GM23338 (cell line): ENCODE results near the gene LAS1L. TPM values are rescaled to one million over a fixed set of nuclear protein-coding genes. Genes with fewer than 3 reads are reported as not detected.

ENCODE experiments used
- ATAC-seq: fragments of 200-7000 bp; cut with Tn5 transposase; 3 replicates; pipeline ENCODE4 v1.9.1; 2020
- DNase-seq: peaks from one replicate; pipeline ENCODE4 v3.0.0-alpha.2; 2015; ENCODE audit warnings: low spot score
- H2AFZ ChIP-seq: fragments of 200-600 bp; sonication (generic); 2 replicates; pipeline ENCODE4 v1.8.0; 2016; ENCODE audit warnings: antibody characterized with exemption, mild to moderate bottlenecking, moderate library complexity
- H3F3A ChIP-seq: fragments of 200-600 bp; sonication (generic); replicated peaks from 2 replicates; pipeline ENCODE4 v1.8.0; 2017; ENCODE audit warnings: antibody characterized with exemption, mixed run types, low read depth
- H3K27ac ChIP-seq: fragments of 200-600 bp; sonication (generic); 2 replicates; pipeline ENCODE4 v1.6.1; 2016; ENCODE audit warnings: low read depth
- H3K27me3 ChIP-seq: fragments of 200-600 bp; sonication (generic); 2 replicates; pipeline ENCODE4 v1.8.0; 2016; ENCODE audit warnings: mild to moderate bottlenecking, mixed run types, moderate library complexity; ENCODE audit not compliant: insufficient read depth
- H3K36me3 ChIP-seq: fragments of 200-600 bp; sonication (generic); 2 replicates; pipeline ENCODE4 v1.8.0; 2016; ENCODE audit warnings: mild to moderate bottlenecking; ENCODE audit not compliant: insufficient read depth
- H3K4me1 ChIP-seq: fragments of 200-600 bp; sonication (generic); 2 replicates; pipeline ENCODE4 v1.8.0; 2016; ENCODE audit warnings: mild to moderate bottlenecking, moderate library complexity; ENCODE audit not compliant: insufficient read depth
- H3K4me2 ChIP-seq: fragments of 200-600 bp; sonication (generic); 2 replicates; pipeline ENCODE4 v1.7.1; 2017; ENCODE audit warnings: mixed run types
- H3K4me3 ChIP-seq: fragments of 200-600 bp; sonication (generic); 2 replicates; pipeline ENCODE4 v1.6.1; 2016; ENCODE audit warnings: mixed run types
- H3K79me2 ChIP-seq: fragments of 200-600 bp; sonication (generic); replicated peaks from 2 replicates; pipeline ENCODE4 v1.8.0; 2017; ENCODE audit warnings: mild to moderate bottlenecking; ENCODE audit not compliant: insufficient read depth
- H3K9me2 ChIP-seq: fragments of 200-600 bp; sonication (generic); 2 replicates; pipeline ENCODE4 v1.8.0; 2017; ENCODE audit not compliant: insufficient read depth
- H4K20me1 ChIP-seq: fragments of 200-600 bp; sonication (generic); replicated peaks from 2 replicates; pipeline ENCODE4 v1.8.0; 2017; ENCODE audit warnings: mild to moderate bottlenecking; ENCODE audit not compliant: insufficient read depth
- H3K27ac Mint-ChIP-seq: 2 replicates; pipeline ENCODE4 v1.8.0; 2020; ENCODE audit warnings: inconsistent platforms, mild to moderate bottlenecking, moderate library complexity, mixed read lengths
- H3K27me3 Mint-ChIP-seq: 3 replicates; pipeline ENCODE4 v1.8.0; 2022; ENCODE audit warnings: low read depth, mild to moderate bottlenecking, moderate library complexity, mixed read lengths, inconsistent platforms; ENCODE audit not compliant: insufficient read depth, poor library complexity
- H3K36me3 Mint-ChIP-seq: 3 replicates; pipeline ENCODE4 v1.8.0; 2021; ENCODE audit warnings: low read depth, mild to moderate bottlenecking, inconsistent platforms, moderate library complexity, mixed read lengths
- H3K4me1 Mint-ChIP-seq: 3 replicates; pipeline ENCODE4 v1.8.0; 2020; ENCODE audit warnings: mild to moderate bottlenecking, inconsistent platforms, mixed read lengths
- H3K4me3 Mint-ChIP-seq: 3 replicates; pipeline ENCODE4 v1.8.0; 2021; ENCODE audit warnings: moderate library complexity, mild to moderate bottlenecking, inconsistent platforms, mixed read lengths
- H3K9me3 Mint-ChIP-seq: 3 replicates; pipeline ENCODE4 v1.8.0; 2020; ENCODE audit warnings: moderate library complexity, mild to moderate bottlenecking, inconsistent platforms, mixed read lengths
- CREB1 ChIP-seq: fragments of 250-450 bp; sonication (Bioruptor Pico); IDR thresholded peaks from 2 replicates; pipeline ENCODE4 v1.5.0; 2020; ENCODE audit warnings: low read depth, mild to moderate bottlenecking, moderate library complexity
- CTCF ChIP-seq, 2 experiments: fragments of 200-600 bp in 1 of 2; sonication (generic) in 1 of 2; conservative IDR thresholded peaks; 2 replicates each; pipeline versions ENCODE4 v1.5.1 to v1.6.1; 2016 to 2017; ENCODE audit warnings: antibody characterized with exemption in 2 of 2, low read depth in 2 of 2, mild to moderate bottlenecking in 2 of 2, moderate library complexity in 1 of 2
- ETS1 ChIP-seq: IDR thresholded peaks from 2 replicates; pipeline ENCODE4 v1.6.1; 2016; ENCODE audit warnings: antibody characterized with exemption
- NANOG ChIP-seq: IDR thresholded peaks from 2 replicates; pipeline ENCODE4 v1.6.1; 2016; ENCODE audit warnings: antibody characterized with exemption, borderline replicate concordance
- REST ChIP-seq: IDR thresholded peaks from one replicate; pipeline ENCODE4 v1.6.1; 2018; ENCODE audit warnings: antibody characterized with exemption; ENCODE audit not compliant: unreplicated experiment
- ZNF331 ChIP-seq: fragments of 250-450 bp; sonication (Bioruptor Pico); IDR thresholded peaks from 2 replicates; pipeline ENCODE4 v1.5.0; 2020; ENCODE audit warnings: low read depth, mild to moderate bottlenecking, moderate library complexity
- polyA plus RNA-seq: library from polyadenylated mRNA; unstranded; fragments of >200 nt; fragmentation: Nextera tagmentation; extraction: Ambion mirVana; gene quantifications from 2 replicates; pipeline ENCODE4 v1.2.1, GENCODE V29; 2016
- total RNA-seq: library from RNA; depleted of rRNA; stranded (reverse); fragments of >200 nt; shearing (Covaris generic); gene quantifications from 2 replicates; pipeline ENCODE4 v1.2.3, GENCODE V29; 2014

The LAS1L gene
- total and polyA plus RNA-seq, 2 experiments from 2014 or later = 46.5 to 64.4 TPM

GRCh38 chrX:65532016-65532415 is 2.6 kb downstream of the LAS1L start:
- Mint-ChIP-seq H3K36me3 (peaks cover 33% of the 10 kb centered on the region; the same call in 2 of the 3 replicates), H3K4me1 (peaks cover 6% of the 10 kb centered on the region; the same call in 1 of the 3 replicates), H3K27me3 (peaks cover 6% of the 10 kb centered on the region), H3K27ac (no peak overlapping the region), H3K9me3 (no peaks in the 10 kb centered on the region), H3K4me3 (no peak overlapping the region)
- Histone ChIP-seq H3K4me1 (no peaks in the 10 kb centered on the region; the same call in 1 of the 2 replicates), H3K27ac (no peak overlapping the region), H3F3A (no peaks in the 10 kb centered on the region), H3K36me3 (peaks cover 4% of the 10 kb centered on the region; the same call in 1 of the 2 replicates), H3K27me3 (no peaks in the 10 kb centered on the region), H2AFZ (no peak overlapping the region), H3K4me2 (no peak overlapping the region), H4K20me1 (no peaks in the 10 kb centered on the region), H3K4me3 (no peak overlapping the region), H3K9me2 (no peaks in the 10 kb centered on the region), H3K79me2 (peaks cover 24% of the 10 kb centered on the region)
- ATAC-seq (no peak), DNase-seq (no peak)
- TF ChIP-seq REST (no peak), ETS1 (no peak), CREB1 (CRISPR knock-in tag) (no peak), ZNF331 (no peak)

GRCh38 chrX:65528705-65529340 is 5.8 kb downstream of the LAS1L start:
- peak; percentile 64 for DNase-seq
- Mint-ChIP-seq H3K36me3 (peaks cover 52% of the 10 kb centered on the region), H3K4me3 (no peak overlapping the region), H3K27ac (no peak overlapping the region), H3K27me3 (peaks cover 3% of the 10 kb centered on the region), H3K9me3 (no peaks in the 10 kb centered on the region), H3K4me1 (peaks cover 6% of the 10 kb centered on the region; the same call in 1 of the 3 replicates)
- no peak overlapping the region for H3K4me2 ChIP-seq
- peaks cover 7% of the 10 kb centered on the region; the same call in 1 of the 2 replicates for H3K36me3 ChIP-seq
- no peak overlapping the region for H2AFZ ChIP-seq
- no peaks in the 10 kb centered on the region for H4K20me1 ChIP-seq
- H3K79me2 ChIP-seq = peaks cover 19% of the 10 kb centered on the region
- no peaks in the 10 kb centered on the region for H3K27me3 ChIP-seq
- peak overlapping the region; percentile 55; the same call in 1 of the 2 replicates for H3K27ac ChIP-seq
- TF ChIP-seq CTCF (conservative IDR thresholded peaks at IDR 0.05; ENCODE audit: low read depth in 2 of 2) (peak; percentile 76 to 78), NANOG (no peak)
- H3K4me3 ChIP-seq = no peak overlapping the region
- ATAC-seq = peak; percentile 77
- no peaks in the 10 kb centered on the region for H3F3A ChIP-seq
- H3K4me1 ChIP-seq = no peaks in the 10 kb centered on the region; the same call in 1 of the 2 replicates
- H3K9me2 ChIP-seq = no peaks in the 10 kb centered on the region
